Measurements from ENCODE around the gene IL1RAPL2. TPM values are rescaled to one million over a fixed set of nuclear protein-coding genes. Genes with fewer than 3 reads are reported as not detected.
A peak's percentile ranks its signal among the peaks of the same experiment; 100 is the strongest.
"Not testable (repeated sequence)": the region's sequence is repeated elsewhere in the genome, so short reads cannot be mapped to it uniquely, and the experiment has no call there.

The IL1RAPL2 gene
- total RNA-seq, 1 donor from 2014 or later, result not detected

DNA sequence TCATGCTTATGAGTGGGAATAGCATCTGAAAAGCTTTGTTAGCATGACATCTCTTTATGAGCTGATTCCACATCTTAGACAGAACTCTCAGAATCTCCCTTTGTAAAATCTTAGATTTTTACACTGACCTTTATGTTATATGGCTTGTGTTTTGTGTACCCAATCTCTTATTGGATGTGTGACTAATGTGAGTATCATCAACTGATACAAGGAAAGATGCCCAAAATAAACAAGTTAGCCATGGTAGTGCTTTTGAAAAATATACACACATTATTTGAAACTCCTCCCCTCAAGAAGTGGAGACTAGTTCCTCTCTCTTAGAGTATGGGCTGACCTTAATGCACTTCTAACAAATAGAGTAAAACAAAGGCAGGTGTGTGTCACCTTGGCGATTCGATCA is 1096.2 kb downstream of the IL1RAPL2 start:
- H3K36me3 ChIP-seq (ENCODE audit: control insufficient read depth, insufficient read depth, low read length), result no peaks in the 10 kb centered on the region
- no peak for DNase-seq (ENCODE audit: low read depth)
- no peak for TF ChIP-seq CTCF (IDR thresholded peaks at IDR 0.05; ENCODE audit: insufficient read depth, low read length, poor library complexity, severe bottlenecking)

GRCh38 chrX:105664243-105664642 is 1098.2 kb downstream of the IL1RAPL2 start:
- no peaks in the 10 kb centered on the region for H3K27me3 ChIP-seq (ENCODE audit: control insufficient read depth, insufficient read depth, low read length)
- no peaks in the 10 kb centered on the region for H3K36me3 ChIP-seq (ENCODE audit: control insufficient read depth, insufficient read depth, low read length)
- no peak overlapping the region for H3K4me3 ChIP-seq (ENCODE audit: low read depth, low read length)
- no peak for DNase-seq (ENCODE audit: low read depth)
- no peak for TF ChIP-seq CTCF (IDR thresholded peaks at IDR 0.05; ENCODE audit: insufficient read depth, low read length, poor library complexity, severe bottlenecking)

More for the DNA sequence above, 1096.2 kb downstream of the IL1RAPL2 start:
- Histone ChIP-seq H3K4me3 (ENCODE audit: low read depth, low read length) (no peak overlapping the region), H3K27me3 (ENCODE audit: control insufficient read depth, insufficient read depth, low read length) (no peaks in the 10 kb centered on the region)

GRCh38 chrX:105684288-105684687 is 1118.3 kb downstream of the IL1RAPL2 start:
- not testable (repeated sequence) for H3K36me3 ChIP-seq (ENCODE audit: control insufficient read depth, insufficient read depth, low read length); DNase-seq (ENCODE audit: low read depth); H3K27me3 ChIP-seq (ENCODE audit: control insufficient read depth, insufficient read depth, low read length); H3K4me3 ChIP-seq (ENCODE audit: low read depth, low read length)

DNA sequence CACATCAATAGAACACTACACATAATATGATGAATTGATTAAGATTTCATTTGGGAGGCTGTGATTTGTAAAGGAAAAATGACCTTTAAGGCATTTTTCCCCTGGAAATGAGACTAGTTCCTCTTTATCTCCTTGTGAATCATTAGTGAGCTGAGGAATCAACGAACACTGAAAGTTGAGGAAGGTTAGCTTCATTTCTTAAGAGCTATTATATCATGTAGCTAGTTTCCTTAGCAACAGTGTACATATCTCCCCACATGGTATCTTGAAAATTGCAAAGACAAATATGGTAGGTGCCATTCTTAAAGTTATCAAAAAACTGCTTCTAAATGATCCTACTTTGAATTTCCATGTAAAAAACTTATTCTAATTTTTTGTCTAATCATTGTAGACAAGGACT is 1128.8 kb downstream of the IL1RAPL2 start:
- DNase-seq (ENCODE audit: low read depth), result no peak
- no peak overlapping the region for H3K4me3 ChIP-seq (ENCODE audit: low read depth, low read length)
- no peak for TF ChIP-seq CTCF (IDR thresholded peaks at IDR 0.05; ENCODE audit: insufficient read depth, low read length, poor library complexity, severe bottlenecking)

GRCh38 chrX:105695451-105695850 is 1129.5 kb downstream of the IL1RAPL2 start:
- H3K4me3 ChIP-seq (ENCODE audit: low read depth, low read length), result no peak overlapping the region
- peak; percentile 16 for DNase-seq (ENCODE audit: low read depth)
- no peaks in the 10 kb centered on the region for H3K27me3 ChIP-seq (ENCODE audit: control insufficient read depth, insufficient read depth, low read length)
- no peaks in the 10 kb centered on the region for H3K36me3 ChIP-seq (ENCODE audit: control insufficient read depth, insufficient read depth, low read length)
- TF ChIP-seq CTCF (IDR thresholded peaks at IDR 0.05; ENCODE audit: insufficient read depth, low read length, poor library complexity, severe bottlenecking), result no peak

More for the DNA sequence above, 1128.8 kb downstream of the IL1RAPL2 start:
- H3K27me3 ChIP-seq (ENCODE audit: control insufficient read depth, insufficient read depth, low read length), result no peaks in the 10 kb centered on the region
- no peaks in the 10 kb centered on the region for H3K36me3 ChIP-seq (ENCODE audit: control insufficient read depth, insufficient read depth, low read length)

GRCh38 chrX:105696870-105697269 is 1130.9 kb downstream of the IL1RAPL2 start:
- no peak overlapping the region for H3K4me3 ChIP-seq (ENCODE audit: low read depth, low read length)
- H3K36me3 ChIP-seq (ENCODE audit: control insufficient read depth, insufficient read depth, low read length), result no peaks in the 10 kb centered on the region
- no peaks in the 10 kb centered on the region for H3K27me3 ChIP-seq (ENCODE audit: control insufficient read depth, insufficient read depth, low read length)
- DNase-seq (ENCODE audit: low read depth), result no peak
- TF ChIP-seq CTCF (IDR thresholded peaks at IDR 0.05; ENCODE audit: insufficient read depth, low read length, poor library complexity, severe bottlenecking), result no peak

Data from kidney epithelial cell (primary cell).